Liver (tissue), 9 donors: ENCODE data around the gene BRIP1. TPM values are rescaled to one million over a fixed set of nuclear protein-coding genes. Genes with fewer than 3 reads are reported as not detected.
"Not testable (repeated sequence)": the region's sequence is repeated elsewhere in the genome, so short reads cannot be mapped to it uniquely, and the experiment has no call there.

Experiments
- DNase-seq: peaks from one replicate; pipeline ENCODE4 v3.0.0-alpha.2; 2017; ENCODE audit warnings: low spot score
- H3K27ac ChIP-seq, 2 donors: one replicate each; pipeline ENCODE4 v1.7.0; 2013; ENCODE audit warnings: inconsistent platforms in 2 of 2, low read length in 2 of 2, control low read depth in 1 of 2, low read depth in 1 of 2, mild to moderate bottlenecking in 1 of 2
- H3K27me3 ChIP-seq, 4 donors: one replicate each; pipeline versions ENCODE4 v1.6.1 to v1.7.0; 2013; ENCODE audit warnings: low read length in 3 of 4, inconsistent platforms in 1 of 4, mild to moderate bottlenecking in 1 of 4, moderate library complexity in 1 of 4; ENCODE audit not compliant: control insufficient read depth in 4 of 4, insufficient read depth in 4 of 4
- H3K36me3 ChIP-seq, 4 donors: one replicate each; pipeline versions ENCODE4 v1.6.1 to v1.7.0; 2013; ENCODE audit warnings: low read length in 3 of 4, mild to moderate bottlenecking in 3 of 4, low read depth in 1 of 4, moderate library complexity in 1 of 4; ENCODE audit not compliant: control insufficient read depth in 4 of 4, insufficient read depth in 3 of 4
- H3K4me1 ChIP-seq, 4 donors: one replicate each; pipeline versions ENCODE4 v1.6.1 to v1.7.0; 2013; ENCODE audit warnings: low read length in 3 of 4, mild to moderate bottlenecking in 3 of 4, moderate library complexity in 1 of 4; ENCODE audit not compliant: control insufficient read depth in 4 of 4, insufficient read depth in 4 of 4
- H3K4me3 ChIP-seq, 3 donors: one replicate each; pipeline versions ENCODE4 v1.6.1 to v1.7.0; 2013; ENCODE audit warnings: low read length in 3 of 3, control low read depth in 1 of 3, low read depth in 1 of 3, mild to moderate bottlenecking in 1 of 3
- H3K9ac ChIP-seq, 2 donors: one replicate each; pipeline ENCODE4 v1.7.0; 2013; ENCODE audit warnings: low read length in 2 of 2, mild to moderate bottlenecking in 2 of 2, moderate library complexity in 2 of 2, control low read depth in 1 of 2, low read depth in 1 of 2
- H3K9me3 ChIP-seq, 4 donors: one replicate each; pipeline versions ENCODE4 v1.6.1 to v1.7.0; 2013; ENCODE audit warnings: low read length in 3 of 4; ENCODE audit not compliant: control insufficient read depth in 4 of 4
- CTCF ChIP-seq: fragments of 150-350 bp; IDR thresholded peaks from 2 replicates; pipeline ENCODE4 v1.5.1; 2017; ENCODE audit warnings: improper control_type of control experiment, low read depth, low read length; ENCODE audit not compliant: missing input control
- EGR1 ChIP-seq, 2 donors: IDR thresholded peaks; 2 replicates each; pipeline ENCODE4 v1.6.1; 2016 to 2018; ENCODE audit warnings: antibody characterized with exemption in 2 of 2, low read depth in 2 of 2
- FOXA1 ChIP-seq: IDR thresholded peaks from 2 replicates; pipeline ENCODE4 v1.6.1; 2016; ENCODE audit warnings: antibody characterized with exemption
- FOXA2 ChIP-seq: IDR thresholded peaks from 2 replicates; pipeline ENCODE4 v1.6.1; 2016; ENCODE audit warnings: antibody characterized with exemption
- JUND ChIP-seq, 2 donors: IDR thresholded peaks; 2 replicates each; pipeline ENCODE4 v1.6.1; 2016; ENCODE audit warnings: antibody characterized with exemption in 2 of 2
- NR2F2 ChIP-seq: IDR thresholded peaks from 2 replicates; pipeline ENCODE4 v1.6.1; 2016; ENCODE audit warnings: antibody characterized with exemption
- RAD21 ChIP-seq, 2 donors: IDR thresholded peaks; 2 replicates each; pipeline ENCODE4 v1.6.1; 2016; ENCODE audit warnings: antibody characterized with exemption in 2 of 2, mild to moderate bottlenecking in 2 of 2
- RXRA ChIP-seq, 2 donors: IDR thresholded peaks; 2 replicates each; pipeline ENCODE4 v1.6.1; 2017 to 2018; ENCODE audit warnings: antibody characterized with exemption in 2 of 2, mild to moderate bottlenecking in 1 of 2
- SP1 ChIP-seq: IDR thresholded peaks from 2 replicates; pipeline ENCODE4 v1.6.1; 2018; ENCODE audit warnings: antibody characterized with exemption, mild to moderate bottlenecking
- YY1 ChIP-seq: IDR thresholded peaks from 2 replicates; pipeline ENCODE4 v1.6.1; 2016; ENCODE audit warnings: antibody characterized with exemption, mild to moderate bottlenecking
- ZBTB33 ChIP-seq: IDR thresholded peaks from 2 replicates; pipeline ENCODE4 v1.6.1; 2016; ENCODE audit warnings: antibody characterized with exemption
- WGBS: extraction: QIAGEN DNeasy Blood & Tissue Kit; methylation state at CpG from one replicate; pipeline ENCODE4 v1.1.7; 2013; 5-methylcytosine and 5-hydroxymethylcytosine counted together
- polyA plus RNA-seq, 2 donors: library from polyadenylated mRNA; stranded (reverse) in 1 of 2; unstranded in 1 of 2; fragments of 200-250 nt in 1 of 2; fragments of >200 nt in 1 of 2; fragmentation: Nextera tagmentation in 1 of 2; extraction: Ambion mirVana in 1 of 2; gene quantifications; one replicate each; pipeline versions ENCODE4 v1.2.1 to v1.2.3, GENCODE V29; 2013 to 2015
- total RNA-seq, 2 donors: library from RNA; depleted of rRNA; stranded (reverse); fragments of >200 nt; gene quantifications; one replicate each; pipeline ENCODE4 v1.2.3, GENCODE V29; 2014
- TF ChIP-seq, protein P1 (sequence below): IDR thresholded peaks from 2 replicates; pipeline ENCODE4 v1.6.1; 2016; ENCODE audit warnings: antibody characterized with exemption, mild to moderate bottlenecking
- donor health status: healthy.
- donor health status: healthy.
- donor health status: healthy.
- donor health status: healthy.
- donor health status: healthy.

The BRIP1 gene
- total and polyA plus RNA-seq, 4 donors = 0.24 to 10.3 (median 0.90) TPM

DNA sequence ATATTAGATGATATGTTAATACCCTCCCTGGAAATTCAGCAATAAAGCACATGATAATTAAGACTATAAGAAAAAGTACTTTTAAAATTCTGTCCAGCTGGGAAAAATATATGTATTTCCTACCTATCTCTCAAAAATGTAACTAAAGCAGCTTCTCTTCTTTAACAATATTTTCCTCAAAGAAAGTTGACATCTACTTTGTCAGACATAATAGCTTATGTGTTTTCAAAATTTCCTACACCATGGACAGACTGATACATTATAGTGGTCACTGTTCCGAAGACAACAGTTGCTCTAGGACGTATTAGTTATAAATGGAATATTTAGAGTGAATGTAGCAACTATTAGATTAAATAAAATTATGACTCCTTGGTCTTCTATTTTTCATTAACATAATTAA, 140.9 kb downstream of the BRIP1 start (continued):
- TF ChIP-seq ZBTB33 (no peak), JUND (IDR thresholded peaks at IDR 0.05) (no peak), FOXA1 (no peak), YY1 (no peak), NR2F2 (no peak), SP1 (no peak), RAD21 (IDR thresholded peaks at IDR 0.05) (no peak)

- over 99% methylated on average over 4 of the region's 4 CpGs for whole genome bisulfite sequencing
- H3K36me3 ChIP-seq = no peaks in the 10 kb centered on the region
- no peak overlapping the region for H3K4me3 ChIP-seq
- H3K27me3 ChIP-seq = no peaks in the 10 kb centered on the region
- no peak overlapping the region for H3K27ac ChIP-seq
- H3K9me3 ChIP-seq = no peaks in the 10 kb centered on the region
- TF ChIP-seq RXRA (IDR thresholded peaks at IDR 0.05) (no peak), CTCF (no peak), SP1 (no peak), EGR1 (IDR thresholded peaks at IDR 0.05; ENCODE audit: low read depth in 2 of 2) (no peak)
- no peak overlapping the region for H3K9ac ChIP-seq
- DNase-seq = no peak
- H3K4me1 ChIP-seq = no peaks in the 10 kb centered on the region
Observed at GRCh38 chr17:61720016-61720795, 143.1 kb downstream of the BRIP1 start.

- H3K9ac ChIP-seq, H3K36me3 ChIP-seq, H3K4me1 ChIP-seq, H3K27ac ChIP-seq, DNase-seq, H3K4me3 ChIP-seq, H3K27me3 ChIP-seq, H3K9me3 ChIP-seq: not testable (repeated sequence)
- 98% methylated on average over 8 of the region's 8 CpGs for WGBS
Observed at GRCh38 chr17:61719220-61719619, 144.1 kb downstream of the BRIP1 start.

DNA sequence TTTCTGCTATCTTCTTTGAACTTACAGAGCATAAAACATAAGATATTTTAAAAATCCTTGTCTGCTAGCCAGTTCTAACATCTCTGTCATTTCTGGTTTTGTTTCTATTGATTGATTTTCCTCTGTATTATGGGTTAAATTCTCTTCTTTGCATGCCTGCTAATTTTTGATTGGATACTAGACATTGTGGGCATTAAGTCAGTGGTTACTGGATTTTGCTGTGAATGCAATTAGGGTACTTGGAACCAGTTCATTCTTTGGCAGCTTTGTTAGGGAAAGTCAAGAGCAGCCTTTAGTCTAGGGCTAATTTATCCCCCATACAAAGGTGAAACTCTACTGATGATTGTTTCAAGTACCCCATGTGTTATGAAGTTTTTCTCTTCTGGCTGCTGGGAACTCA, 145.3 kb downstream of the BRIP1 start:
- Histone ChIP-seq H3K9me3 (no peaks in the 10 kb centered on the region), H3K36me3 (no peaks in the 10 kb centered on the region), H3K9ac (no peak overlapping the region), H3K4me1 (no peaks in the 10 kb centered on the region), H3K27me3 (no peaks in the 10 kb centered on the region), H3K27ac (no peak overlapping the region), H3K4me3 (no peak overlapping the region)
- TF ChIP-seq FOXA2 (no peak), SP1 (no peak)
- TF ChIP-seq, protein P1, sequence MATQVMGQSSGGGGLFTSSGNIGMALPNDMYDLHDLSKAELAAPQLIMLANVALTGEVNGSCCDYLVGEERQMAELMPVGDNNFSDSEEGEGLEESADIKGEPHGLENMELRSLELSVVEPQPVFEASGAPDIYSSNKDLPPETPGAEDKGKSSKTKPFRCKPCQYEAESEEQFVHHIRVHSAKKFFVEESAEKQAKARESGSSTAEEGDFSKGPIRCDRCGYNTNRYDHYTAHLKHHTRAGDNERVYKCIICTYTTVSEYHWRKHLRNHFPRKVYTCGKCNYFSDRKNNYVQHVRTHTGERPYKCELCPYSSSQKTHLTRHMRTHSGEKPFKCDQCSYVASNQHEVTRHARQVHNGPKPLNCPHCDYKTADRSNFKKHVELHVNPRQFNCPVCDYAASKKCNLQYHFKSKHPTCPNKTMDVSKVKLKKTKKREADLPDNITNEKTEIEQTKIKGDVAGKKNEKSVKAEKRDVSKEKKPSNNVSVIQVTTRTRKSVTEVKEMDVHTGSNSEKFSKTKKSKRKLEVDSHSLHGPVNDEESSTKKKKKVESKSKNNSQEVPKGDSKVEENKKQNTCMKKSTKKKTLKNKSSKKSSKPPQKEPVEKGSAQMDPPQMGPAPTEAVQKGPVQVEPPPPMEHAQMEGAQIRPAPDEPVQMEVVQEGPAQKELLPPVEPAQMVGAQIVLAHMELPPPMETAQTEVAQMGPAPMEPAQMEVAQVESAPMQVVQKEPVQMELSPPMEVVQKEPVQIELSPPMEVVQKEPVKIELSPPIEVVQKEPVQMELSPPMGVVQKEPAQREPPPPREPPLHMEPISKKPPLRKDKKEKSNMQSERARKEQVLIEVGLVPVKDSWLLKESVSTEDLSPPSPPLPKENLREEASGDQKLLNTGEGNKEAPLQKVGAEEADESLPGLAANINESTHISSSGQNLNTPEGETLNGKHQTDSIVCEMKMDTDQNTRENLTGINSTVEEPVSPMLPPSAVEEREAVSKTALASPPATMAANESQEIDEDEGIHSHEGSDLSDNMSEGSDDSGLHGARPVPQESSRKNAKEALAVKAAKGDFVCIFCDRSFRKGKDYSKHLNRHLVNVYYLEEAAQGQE = no peak
- DNase-seq = no peak
